PC-3 (cell line): ENCODE data around the gene LHFPL2.

ENCODE experiments used
- EZH2 ChIP-seq: fragments of 300-600 bp; sonication (generic); IDR thresholded peaks from one replicate; pipeline ENCODE4 v1.6.1; 2017; ENCODE audit warnings: antibody characterized with exemption, mild to moderate bottlenecking, low read length; ENCODE audit not compliant: unreplicated experiment
- EZH2phosphoT487 ChIP-seq: fragments of 300-600 bp; sonication (generic); IDR thresholded peaks from 2 replicates; pipeline ENCODE4 v1.6.1; 2018; ENCODE audit warnings: mild to moderate bottlenecking, antibody characterized with exemption, low read length, borderline replicate concordance
- TF ChIP-seq, protein P1 (sequence below): fragments of 300-600 bp; sonication (generic); conservative IDR thresholded peaks from 2 replicates; pipeline ENCODE4 v1.5.1; 2017; ENCODE audit warnings: antibody characterized with exemption, low read depth, mild to moderate bottlenecking, low read length

DNA sequence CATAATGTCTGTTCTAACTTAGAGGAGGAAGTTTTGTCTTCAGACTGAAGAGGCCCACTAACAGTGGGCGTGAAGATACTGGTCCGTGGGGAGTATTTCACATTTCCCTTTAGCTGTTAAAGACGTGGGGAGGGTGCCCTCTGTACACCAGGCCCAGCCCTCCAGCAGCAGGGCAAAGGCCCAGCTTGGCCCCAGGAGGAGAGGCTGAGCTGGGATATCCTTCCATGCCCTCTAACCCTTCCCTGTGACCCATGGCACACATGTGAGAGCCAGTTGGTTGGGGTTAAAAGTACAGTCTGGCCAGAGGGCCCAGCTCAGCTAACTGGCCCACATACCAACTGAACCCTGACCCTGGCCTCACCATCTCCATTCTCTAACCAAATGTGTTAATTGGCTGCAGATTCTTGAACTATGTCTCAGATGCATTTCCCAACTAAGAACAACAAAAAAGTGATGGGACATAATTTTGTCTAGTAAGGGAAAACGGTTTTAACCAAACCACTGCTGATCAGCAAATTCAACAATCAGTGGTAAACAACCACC lies 74.4 kb downstream of the LHFPL2 start:
- TF ChIP-seq EZH2 (no peak), EZH2phosphoT487 (no peak)
- TF ChIP-seq, protein P1, sequence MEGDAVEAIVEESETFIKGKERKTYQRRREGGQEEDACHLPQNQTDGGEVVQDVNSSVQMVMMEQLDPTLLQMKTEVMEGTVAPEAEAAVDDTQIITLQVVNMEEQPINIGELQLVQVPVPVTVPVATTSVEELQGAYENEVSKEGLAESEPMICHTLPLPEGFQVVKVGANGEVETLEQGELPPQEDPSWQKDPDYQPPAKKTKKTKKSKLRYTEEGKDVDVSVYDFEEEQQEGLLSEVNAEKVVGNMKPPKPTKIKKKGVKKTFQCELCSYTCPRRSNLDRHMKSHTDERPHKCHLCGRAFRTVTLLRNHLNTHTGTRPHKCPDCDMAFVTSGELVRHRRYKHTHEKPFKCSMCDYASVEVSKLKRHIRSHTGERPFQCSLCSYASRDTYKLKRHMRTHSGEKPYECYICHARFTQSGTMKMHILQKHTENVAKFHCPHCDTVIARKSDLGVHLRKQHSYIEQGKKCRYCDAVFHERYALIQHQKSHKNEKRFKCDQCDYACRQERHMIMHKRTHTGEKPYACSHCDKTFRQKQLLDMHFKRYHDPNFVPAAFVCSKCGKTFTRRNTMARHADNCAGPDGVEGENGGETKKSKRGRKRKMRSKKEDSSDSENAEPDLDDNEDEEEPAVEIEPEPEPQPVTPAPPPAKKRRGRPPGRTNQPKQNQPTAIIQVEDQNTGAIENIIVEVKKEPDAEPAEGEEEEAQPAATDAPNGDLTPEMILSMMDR: no peak
